GM12891 (cell line): ENCODE results near the gene LPAR6.

Experiments
- PAX5 ChIP-seq: IDR thresholded peaks from 2 replicates; pipeline ENCODE4 v1.6.1; 2011; ENCODE audit warnings: low read length, moderate library complexity, mild to moderate bottlenecking; ENCODE audit not compliant: insufficient read depth, severe bottlenecking
- POLR2A ChIP-seq: IDR thresholded peaks from 2 replicates; pipeline ENCODE4 v1.6.1; 2011; ENCODE audit warnings: low read depth, low read length, control low read depth
- POLR2AphosphoS5 ChIP-seq: IDR thresholded peaks from 2 replicates; pipeline ENCODE4 v1.6.1; 2011; ENCODE audit warnings: low read depth, low read length, control low read depth
- POU2F2 ChIP-seq: IDR thresholded peaks from 2 replicates; pipeline ENCODE4 v1.6.1; 2011; ENCODE audit warnings: low read depth, mild to moderate bottlenecking, control low read depth, low read length, moderate library complexity
- SPI1 ChIP-seq: IDR thresholded peaks from 2 replicates; pipeline ENCODE4 v1.6.1; 2011; ENCODE audit warnings: low read depth, low read length, control low read depth
- TAF1 ChIP-seq: IDR thresholded peaks from 2 replicates; pipeline ENCODE4 v1.6.1; 2011; ENCODE audit warnings: low read depth, low read length, control low read depth

DNA sequence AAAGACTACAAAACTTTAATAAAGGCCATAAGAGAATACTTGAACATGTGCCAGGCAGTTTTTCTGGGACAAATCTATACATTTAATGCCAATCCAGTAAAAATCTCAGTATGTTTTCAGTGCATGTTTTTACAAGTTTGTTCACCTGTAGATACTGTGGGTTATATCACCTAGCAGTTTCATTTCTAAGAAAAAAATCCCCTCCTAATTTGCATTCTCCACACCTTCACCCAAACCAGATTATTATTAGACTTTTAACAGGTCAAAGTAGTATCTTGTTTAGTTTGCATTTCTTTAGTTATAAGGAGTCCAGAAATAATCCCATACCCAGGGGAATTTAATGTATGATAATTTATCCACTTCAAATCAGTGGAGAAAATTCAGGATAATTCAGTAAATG lies 17.0 kb upstream of the LPAR6 start:
- TF ChIP-seq POLR2AphosphoS5 (no peak), POLR2A (no peak), POU2F2 (no peak), TAF1 (no peak), SPI1 (no peak), PAX5 (no peak)
